T-helper 17 cell (primary cell): ENCODE results near the gene IFT52. TPM values are rescaled to one million over a fixed set of nuclear protein-coding genes. Genes with fewer than 3 reads are reported as not detected.
"Not testable (repeated sequence)": the region's sequence is repeated elsewhere in the genome, so short reads cannot be mapped to it uniquely, and the experiment has no call there.

Source experiments
- ATAC-seq: fragments of 150-1000 bp; cut with Tn5 transposase; 2 replicates; pipeline ENCODE4 v1.10.0; 2021; ENCODE audit warnings: mild to moderate bottlenecking, moderate library complexity
- DNase-seq, 3 donors: peaks; one replicate each; pipeline versions ENCODE4 v3.0.0 to v3.0.0-alpha.2; 2020 to 2021
- H3K9me3 ChIP-seq: one replicate; pipeline ENCODE4 v1.7.0; 2013; ENCODE audit warnings: low read length, mild to moderate bottlenecking; ENCODE audit not compliant: control insufficient read depth, poor library complexity, severe bottlenecking
- H3K27ac Mint-ChIP-seq: one replicate; pipeline ENCODE4 v1.8.0; 2022; ENCODE audit warnings: mild to moderate bottlenecking, moderate library complexity, mixed read lengths
- H3K27me3 Mint-ChIP-seq: one replicate; pipeline ENCODE4 v1.8.0; 2022; ENCODE audit warnings: mixed read lengths
- H3K36me3 Mint-ChIP-seq: one replicate; pipeline ENCODE4 v1.8.0; 2022; ENCODE audit warnings: low read depth, mixed read lengths
- H3K4me1 Mint-ChIP-seq: one replicate; pipeline ENCODE4 v1.8.0; 2022; ENCODE audit warnings: mild to moderate bottlenecking, mixed read lengths
- H3K4me3 Mint-ChIP-seq: one replicate; pipeline ENCODE4 v1.8.0; 2022; ENCODE audit warnings: mild to moderate bottlenecking, moderate library complexity, mixed read lengths
- total RNA-seq, 4 donors: library from RNA in 2 of 4; stranded (reverse) in 2 of 4; gene quantifications; one replicate each; pipeline ENCODE4 v1.2.3 and lab custom pipeline; 2022 to 2026

IFT52 gene
- total RNA-seq, 2 donors from 2014 or later: 13.6 to 15.5 TPM

DNA sequence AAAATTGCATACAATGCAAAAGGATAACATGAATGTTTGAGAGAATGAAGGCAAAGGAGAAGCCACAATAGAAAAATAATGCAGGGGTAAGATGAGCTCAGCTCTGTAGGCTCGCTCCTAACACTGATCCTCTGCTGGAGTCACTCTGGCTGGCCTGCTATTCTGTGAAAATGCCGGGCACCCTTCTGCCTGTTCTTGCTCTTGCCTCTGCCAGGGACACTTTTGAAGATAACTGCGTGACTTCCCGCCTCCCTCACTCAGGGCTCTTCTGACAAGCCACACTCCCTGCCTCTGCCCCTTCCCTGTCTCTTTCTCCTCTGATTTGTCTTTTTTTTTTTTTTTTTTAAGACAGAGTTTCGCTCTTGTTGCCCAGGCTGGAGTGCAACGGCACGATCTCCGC lies 40.9 kb downstream of the IFT52 start:
- Mint-ChIP-seq H3K27ac (no peak overlapping the region), H3K4me3 (no peak overlapping the region), H3K4me1 (peaks cover under 1% of the 10 kb centered on the region), H3K27me3 (no peaks in the 10 kb centered on the region), H3K36me3 (peaks cover 10% of the 10 kb centered on the region)
- DNase-seq (no peak), ATAC-seq (no peak)
- no peaks in the 10 kb centered on the region for H3K9me3 ChIP-seq

DNA sequence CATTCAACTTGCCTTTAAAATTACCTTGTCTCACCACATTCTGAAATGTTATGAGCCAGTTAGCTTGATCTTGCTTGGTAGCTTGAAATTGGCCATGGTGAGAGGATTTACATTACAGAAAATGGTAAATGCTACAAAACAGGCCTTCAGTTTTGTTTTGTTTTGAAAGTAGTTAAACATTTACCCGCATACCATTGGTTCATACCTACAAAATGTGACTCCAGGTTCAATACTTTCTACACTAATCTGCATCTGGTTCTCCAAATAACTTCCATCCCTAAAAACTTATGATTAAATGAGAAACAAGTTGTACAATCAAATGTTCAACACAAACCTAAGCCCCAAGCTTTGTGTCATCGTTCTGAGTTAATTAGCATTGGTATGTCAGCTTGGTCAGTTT lies 45.7 kb downstream of the IFT52 start:
- H3K27me3 Mint-ChIP-seq: no peaks in the 10 kb centered on the region
- no peak overlapping the region for H3K27ac Mint-ChIP-seq
- ATAC-seq (no peak), DNase-seq (no peak)
- H3K9me3 ChIP-seq: no peaks in the 10 kb centered on the region
- no peak overlapping the region for H3K4me3 Mint-ChIP-seq
- no peaks in the 10 kb centered on the region for H3K4me1 Mint-ChIP-seq
- peaks cover 16% of the 10 kb centered on the region for H3K36me3 Mint-ChIP-seq

GRCh38 chr20:43642548-43642947 lies 51.8 kb downstream of the IFT52 start:
- DNase-seq: no peak
- no peaks in the 10 kb centered on the region for H3K9me3 ChIP-seq
- no peak overlapping the region for H3K4me3 Mint-ChIP-seq
- peaks cover 11% of the 10 kb centered on the region for H3K36me3 Mint-ChIP-seq
- H3K27me3 Mint-ChIP-seq: no peaks in the 10 kb centered on the region
- ATAC-seq: no peak
- no peak overlapping the region for H3K27ac Mint-ChIP-seq
- H3K4me1 Mint-ChIP-seq: no peaks in the 10 kb centered on the region

DNA sequence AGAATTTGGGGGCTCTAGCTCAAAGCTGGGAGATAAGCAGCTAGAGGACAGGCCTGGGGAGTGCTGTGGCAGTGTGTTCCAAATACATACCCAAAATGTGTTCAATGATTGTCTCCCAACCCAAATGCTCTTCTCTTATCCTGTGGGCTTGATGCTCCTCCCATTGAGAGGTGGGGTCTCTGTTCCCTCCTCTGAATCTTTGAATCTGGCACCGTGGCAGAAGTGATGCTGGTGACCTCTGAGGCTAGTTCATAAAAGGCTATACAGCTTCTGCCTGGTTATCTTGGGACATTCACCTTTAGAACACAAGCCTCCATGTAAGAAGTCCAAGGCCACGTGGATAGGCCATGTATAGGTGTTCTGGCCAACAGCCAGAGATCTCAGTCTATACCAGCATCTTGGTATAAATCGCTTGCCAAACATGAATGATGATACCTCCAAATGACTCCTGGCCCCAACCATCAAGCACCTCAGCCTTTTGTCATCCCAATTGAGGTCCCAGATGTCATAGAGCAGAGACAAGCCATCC lies 60.3 kb downstream of the IFT52 start:
- ATAC-seq (no peak), DNase-seq (no peak)
- Mint-ChIP-seq H3K4me1 (no peaks in the 10 kb centered on the region), H3K27me3 (no peaks in the 10 kb centered on the region), H3K4me3 (no peak overlapping the region), H3K36me3 (no peaks in the 10 kb centered on the region), H3K27ac (no peak overlapping the region)
- no peaks in the 10 kb centered on the region for H3K9me3 ChIP-seq

DNA sequence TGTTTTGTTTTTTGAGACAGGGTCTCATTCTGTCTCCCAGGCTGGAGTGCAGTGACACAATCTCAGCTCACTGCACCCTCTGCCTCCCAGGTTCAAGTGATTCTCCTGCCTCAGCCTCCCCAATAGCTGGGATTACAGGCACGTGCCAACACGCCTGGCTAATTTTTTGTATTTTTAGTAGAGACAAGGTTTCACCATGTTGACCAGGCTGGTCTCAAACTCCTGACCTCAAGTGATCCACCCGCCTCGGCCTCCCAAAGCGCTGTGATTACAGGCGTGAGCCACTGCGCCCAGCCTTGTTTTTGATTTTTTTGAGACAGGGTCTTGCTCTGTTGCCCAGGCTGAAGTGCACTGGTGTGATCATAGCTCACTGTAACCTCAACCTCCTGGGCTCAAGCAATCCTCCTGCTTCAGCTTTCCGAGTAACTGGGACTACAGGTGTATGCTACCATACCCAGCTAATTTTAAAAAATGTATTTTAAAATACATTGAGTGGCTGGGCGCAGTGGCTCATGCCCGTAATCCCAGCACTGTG lies 61.0 kb downstream of the IFT52 start:
- not testable (repeated sequence) for ATAC-seq, H3K27me3 Mint-ChIP-seq

DNA sequence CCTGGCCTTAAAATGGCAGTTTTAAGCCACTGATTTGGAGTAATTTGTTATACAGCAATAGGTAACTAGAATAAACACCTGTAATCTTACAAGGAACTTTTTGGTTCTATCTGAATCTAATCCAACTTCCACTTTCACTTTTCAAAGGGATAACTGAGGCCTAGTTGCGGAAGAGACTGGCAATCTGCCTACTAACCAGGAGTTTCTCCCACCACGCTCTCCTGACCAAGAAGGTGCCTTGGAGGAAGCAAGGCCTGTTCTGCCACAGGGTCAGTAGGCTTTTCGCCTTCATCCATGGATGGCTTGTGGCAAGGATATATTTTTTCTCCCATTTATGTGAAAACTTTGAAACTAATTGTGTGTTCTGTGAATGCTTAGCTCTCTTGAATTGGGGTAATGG lies 63.2 kb downstream of the IFT52 start:
- H3K4me3 Mint-ChIP-seq: no peak overlapping the region
- no peaks in the 10 kb centered on the region for H3K9me3 ChIP-seq
- ATAC-seq (no peak), DNase-seq (no peak)
- no peaks in the 10 kb centered on the region for H3K36me3 Mint-ChIP-seq
- H3K4me1 Mint-ChIP-seq: peaks cover 3% of the 10 kb centered on the region
- H3K27ac Mint-ChIP-seq: no peak overlapping the region
- no peaks in the 10 kb centered on the region for H3K27me3 Mint-ChIP-seq

More for the DNA sequence above, 61.0 kb downstream of the IFT52 start:
- not testable (repeated sequence) for H3K9me3 ChIP-seq, H3K4me3 Mint-ChIP-seq, H3K4me1 Mint-ChIP-seq, H3K36me3 Mint-ChIP-seq, H3K27ac Mint-ChIP-seq, DNase-seq

- not testable (repeated sequence) for H3K4me3 Mint-ChIP-seq, H3K27ac Mint-ChIP-seq, H3K36me3 Mint-ChIP-seq, H3K9me3 ChIP-seq, H3K4me1 Mint-ChIP-seq, DNase-seq, ATAC-seq, H3K27me3 Mint-ChIP-seq
These were observed 64.4 kb downstream of the IFT52 start for GRCh38 chr20:43655176-43655575.

- H3K27ac Mint-ChIP-seq: peak overlapping the region; percentile 97
- no peaks in the 10 kb centered on the region for H3K9me3 ChIP-seq
- peaks cover 3% of the 10 kb centered on the region for H3K4me1 Mint-ChIP-seq
- no peaks in the 10 kb centered on the region for H3K36me3 Mint-ChIP-seq
- DNase-seq (no peak), ATAC-seq (no peak)
- no peaks in the 10 kb centered on the region for H3K27me3 Mint-ChIP-seq
- H3K4me3 Mint-ChIP-seq: peak overlapping the region; percentile 95
These were observed 65.2 kb downstream of the IFT52 start for GRCh38 chr20:43655937-43656336.

- no peak for DNase-seq
- no peak for ATAC-seq
- peak overlapping the region; percentile 95 for H3K4me3 Mint-ChIP-seq
- H3K27me3 Mint-ChIP-seq: no peaks in the 10 kb centered on the region
- no peaks in the 10 kb centered on the region for H3K36me3 Mint-ChIP-seq
- H3K27ac Mint-ChIP-seq: peak overlapping the region; percentile 97
- H3K9me3 ChIP-seq: no peaks in the 10 kb centered on the region
- H3K4me1 Mint-ChIP-seq: peaks cover 3% of the 10 kb centered on the region
These were observed 67.5 kb downstream of the IFT52 start for GRCh38 chr20:43658069-43658722.

DNA sequence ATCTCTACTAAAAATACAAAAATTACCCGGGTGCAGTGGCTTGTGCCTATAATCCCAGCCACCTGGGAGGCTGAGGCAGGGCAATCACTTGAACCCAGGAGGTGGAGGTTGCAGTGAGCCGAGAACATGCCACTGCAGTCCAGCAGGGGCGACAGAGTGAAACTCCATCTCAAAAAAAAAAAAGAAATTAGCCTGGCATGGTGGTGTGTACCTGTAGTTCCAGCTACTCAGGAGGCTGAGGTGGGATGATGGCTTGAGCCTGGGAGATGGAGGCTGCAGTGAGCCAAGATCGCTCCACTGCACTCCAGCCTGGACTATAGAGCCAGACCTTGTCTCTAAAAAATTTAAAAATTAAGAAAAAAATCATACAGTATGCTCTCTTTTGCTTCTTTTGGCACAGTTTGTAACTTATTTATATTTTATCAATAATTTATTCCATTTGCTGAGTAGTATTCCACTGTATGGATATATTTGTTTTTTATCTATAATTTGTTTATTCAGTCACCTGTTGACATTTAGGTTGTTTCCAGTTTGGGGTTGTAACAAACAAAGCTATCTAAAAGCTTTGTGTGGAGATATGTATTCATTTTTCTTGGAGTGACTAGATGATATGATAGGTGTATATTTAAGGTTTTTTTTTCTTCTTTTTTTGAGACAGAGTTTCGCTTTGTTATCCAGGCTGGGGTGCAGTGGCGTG lies 68.1 kb downstream of the IFT52 start:
- ATAC-seq (no peak), DNase-seq (no peak)

GRCh38 chr20:43662943-43663655 lies 72.4 kb downstream of the IFT52 start:
- no peak overlapping the region for H3K4me3 Mint-ChIP-seq
- peaks cover 4% of the 10 kb centered on the region for H3K4me1 Mint-ChIP-seq
- no peak for ATAC-seq
- H3K36me3 Mint-ChIP-seq: no peaks in the 10 kb centered on the region
- no peak for DNase-seq
- H3K9me3 ChIP-seq: no peaks in the 10 kb centered on the region
- H3K27ac Mint-ChIP-seq: no peak overlapping the region
- H3K27me3 Mint-ChIP-seq: peaks cover 7% of the 10 kb centered on the region

More for the DNA sequence above, 68.1 kb downstream of the IFT52 start:
- H3K9me3 ChIP-seq: no peaks in the 10 kb centered on the region
- peaks cover 3% of the 10 kb centered on the region for H3K4me1 Mint-ChIP-seq
- H3K36me3 Mint-ChIP-seq: no peaks in the 10 kb centered on the region
- H3K27ac Mint-ChIP-seq: no peak overlapping the region
- H3K27me3 Mint-ChIP-seq: no peaks in the 10 kb centered on the region
- no peak overlapping the region for H3K4me3 Mint-ChIP-seq

DNA sequence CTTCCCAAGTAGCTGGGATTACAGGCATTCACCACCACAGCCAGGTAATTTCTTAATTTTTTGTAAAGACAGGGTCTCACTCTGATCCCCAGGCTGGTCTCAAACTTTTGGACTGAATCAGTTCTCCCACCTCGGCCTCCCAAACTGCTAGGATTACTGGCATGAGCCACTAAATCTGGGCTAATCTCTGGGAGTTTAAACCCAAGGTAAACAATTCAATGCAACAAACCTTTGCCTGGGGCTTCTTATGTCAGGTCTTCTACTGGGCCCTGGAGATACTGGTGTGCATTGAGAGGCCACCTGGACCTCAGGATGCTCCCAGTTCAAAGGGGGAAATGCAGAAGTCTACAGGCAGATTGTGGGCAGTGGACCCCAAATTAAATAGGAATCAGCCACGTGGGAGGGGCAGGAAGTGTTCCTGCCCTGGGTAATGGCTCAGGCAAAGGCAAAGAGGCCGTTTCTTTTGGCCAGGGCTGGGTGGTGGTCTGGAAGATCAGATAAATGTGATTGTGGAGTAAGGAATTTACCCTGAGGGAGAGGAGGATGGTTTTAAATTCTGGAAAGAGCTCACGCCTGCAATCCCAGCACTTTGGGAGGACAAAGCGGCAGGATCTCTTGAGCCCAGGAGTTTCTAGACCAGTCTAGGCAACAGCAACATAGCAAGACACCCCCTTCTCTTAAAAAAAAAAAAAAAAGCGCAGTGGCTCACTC lies 74.9 kb downstream of the IFT52 start:
- H3K27me3 Mint-ChIP-seq: peaks cover 27% of the 10 kb centered on the region
- no peaks in the 10 kb centered on the region for H3K36me3 Mint-ChIP-seq
- ATAC-seq (no peak), DNase-seq (no peak)
- H3K4me3 Mint-ChIP-seq: peak overlapping the region; percentile 65
- no peak overlapping the region for H3K27ac Mint-ChIP-seq
- H3K4me1 Mint-ChIP-seq: peaks cover 4% of the 10 kb centered on the region
- H3K9me3 ChIP-seq: no peaks in the 10 kb centered on the region
